Epithelial cell of esophagus (primary cell): ENCODE measurements around the gene GTPBP2.

Experiments used
- DNase-seq: peaks from one replicate; pipeline ENCODE4 v3.0.0; 2010; ENCODE audit warnings: low read depth
- H3K4me3 ChIP-seq: 2 replicates; pipeline ENCODE4 v1.5.1; 2011; ENCODE audit warnings: mild to moderate bottlenecking, low read length, control low read depth
- TF ChIP-seq, protein P1 (sequence below): IDR thresholded peaks from 2 replicates; pipeline ENCODE4 v1.5.1; 2011; ENCODE audit warnings: low read depth, mild to moderate bottlenecking, low read length, control low read depth, inconsistent platforms; ENCODE audit not compliant: insufficient read depth; ENCODE audit errors: missing control alignments

Gene GTPBP2

DNA sequence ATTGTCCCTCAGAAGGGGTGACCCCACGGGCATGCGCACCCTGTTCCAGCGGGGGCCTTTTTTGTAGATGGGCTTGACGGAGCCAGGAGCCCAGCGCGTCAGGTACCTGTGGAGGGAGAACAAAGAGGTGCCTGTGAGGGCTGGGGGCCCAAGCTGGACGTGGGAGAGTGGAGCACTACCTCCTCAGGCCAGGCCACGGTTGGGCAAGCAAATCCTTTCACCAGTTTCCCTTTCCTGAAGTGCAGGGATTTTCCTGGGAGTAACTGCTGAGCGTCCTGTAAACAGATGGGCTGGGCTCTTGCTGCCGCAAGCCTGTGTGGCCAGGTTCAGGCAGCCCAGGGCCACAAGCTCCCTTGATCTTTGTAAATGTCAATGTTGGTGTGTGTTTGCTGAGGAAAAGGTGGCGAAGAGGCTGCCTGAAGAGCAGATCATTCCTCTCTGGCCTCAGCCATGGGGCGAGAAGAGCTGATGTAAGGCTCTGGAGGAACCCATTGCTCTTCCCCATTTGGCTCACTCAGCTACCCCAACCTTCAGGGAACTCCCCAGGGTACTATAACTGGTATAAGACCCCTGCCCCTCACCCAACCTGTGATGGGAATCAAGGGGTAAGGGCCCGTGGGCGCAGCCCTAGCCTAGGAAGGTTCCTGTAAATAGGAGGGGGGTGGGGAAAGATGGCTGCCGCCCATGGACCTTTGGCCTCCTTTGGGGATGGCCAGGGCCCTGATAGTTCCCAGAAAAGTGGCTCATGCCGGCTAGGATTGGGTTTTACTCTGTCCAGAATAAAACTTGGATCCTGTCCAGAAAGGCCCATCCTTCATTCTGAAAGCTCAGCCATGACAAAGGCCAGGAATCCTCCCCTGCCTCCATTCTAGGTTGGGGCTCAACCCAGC is 43.0 kb upstream of the GTPBP2 start:
- TF ChIP-seq, protein P1, sequence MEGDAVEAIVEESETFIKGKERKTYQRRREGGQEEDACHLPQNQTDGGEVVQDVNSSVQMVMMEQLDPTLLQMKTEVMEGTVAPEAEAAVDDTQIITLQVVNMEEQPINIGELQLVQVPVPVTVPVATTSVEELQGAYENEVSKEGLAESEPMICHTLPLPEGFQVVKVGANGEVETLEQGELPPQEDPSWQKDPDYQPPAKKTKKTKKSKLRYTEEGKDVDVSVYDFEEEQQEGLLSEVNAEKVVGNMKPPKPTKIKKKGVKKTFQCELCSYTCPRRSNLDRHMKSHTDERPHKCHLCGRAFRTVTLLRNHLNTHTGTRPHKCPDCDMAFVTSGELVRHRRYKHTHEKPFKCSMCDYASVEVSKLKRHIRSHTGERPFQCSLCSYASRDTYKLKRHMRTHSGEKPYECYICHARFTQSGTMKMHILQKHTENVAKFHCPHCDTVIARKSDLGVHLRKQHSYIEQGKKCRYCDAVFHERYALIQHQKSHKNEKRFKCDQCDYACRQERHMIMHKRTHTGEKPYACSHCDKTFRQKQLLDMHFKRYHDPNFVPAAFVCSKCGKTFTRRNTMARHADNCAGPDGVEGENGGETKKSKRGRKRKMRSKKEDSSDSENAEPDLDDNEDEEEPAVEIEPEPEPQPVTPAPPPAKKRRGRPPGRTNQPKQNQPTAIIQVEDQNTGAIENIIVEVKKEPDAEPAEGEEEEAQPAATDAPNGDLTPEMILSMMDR: no peak
- DNase-seq: no peak
- no peak overlapping the region for H3K4me3 ChIP-seq

DNA sequence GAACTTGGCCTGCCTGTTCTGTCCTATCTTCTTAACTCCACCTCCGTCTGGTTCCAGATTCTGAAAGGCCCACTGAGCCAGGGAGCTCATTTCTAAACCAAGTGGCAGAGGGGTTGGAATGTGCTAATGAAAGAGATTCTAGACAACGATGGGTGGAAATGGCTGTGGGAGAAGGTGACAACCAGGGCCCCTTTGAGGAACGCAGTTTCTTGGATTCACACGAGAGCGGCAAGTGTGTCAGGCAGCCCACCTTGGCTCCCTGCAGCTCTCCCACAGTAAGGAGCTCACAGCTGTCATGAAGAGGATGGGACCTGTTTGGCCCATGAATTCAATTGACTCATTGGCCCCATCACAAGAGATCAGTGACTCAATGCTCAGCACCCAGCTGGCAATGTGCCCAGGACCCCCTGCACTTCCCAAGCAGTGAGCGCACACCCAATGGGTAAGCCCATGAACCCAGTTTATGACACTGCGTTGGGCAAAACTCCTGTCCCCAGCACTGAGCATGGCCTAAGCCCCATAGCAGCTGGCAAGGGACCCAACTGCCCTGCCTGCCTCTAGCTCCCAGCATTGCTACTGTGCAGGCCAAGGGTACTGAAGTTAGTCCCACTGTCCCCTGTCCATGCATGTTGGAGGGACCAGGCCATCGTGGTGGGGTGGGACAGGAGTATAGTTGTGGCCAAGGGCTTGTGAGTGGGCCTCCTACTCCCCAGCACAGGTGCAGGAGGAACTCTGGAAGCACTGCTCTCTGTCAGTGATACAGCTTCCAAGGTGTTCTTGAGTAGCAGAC is 42.1 kb upstream of the GTPBP2 start:
- H3K4me3 ChIP-seq: no peak overlapping the region
- DNase-seq: no peak
- TF ChIP-seq, protein P1: no peak

DNA sequence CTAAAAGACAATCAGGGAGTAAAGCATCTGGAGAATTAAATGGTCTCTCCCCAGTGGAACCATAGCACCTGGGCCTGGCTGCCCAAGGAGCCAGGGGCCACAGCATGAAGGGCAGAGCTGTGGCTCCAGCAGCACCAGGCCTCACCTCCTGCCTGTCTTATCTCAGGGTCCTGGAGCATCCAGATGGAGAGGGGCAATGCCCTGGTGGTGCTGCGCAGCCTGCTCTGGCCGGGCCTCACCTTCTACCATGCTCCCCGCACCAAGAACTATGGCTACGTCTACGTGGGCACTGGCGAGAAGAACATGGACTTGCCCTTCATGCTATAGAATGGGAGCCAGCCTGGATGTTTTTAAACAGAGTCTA is 41.5 kb upstream of the GTPBP2 start:
- TF ChIP-seq, protein P1: no peak
- no peak for DNase-seq
- H3K4me3 ChIP-seq: no peak overlapping the region

DNA sequence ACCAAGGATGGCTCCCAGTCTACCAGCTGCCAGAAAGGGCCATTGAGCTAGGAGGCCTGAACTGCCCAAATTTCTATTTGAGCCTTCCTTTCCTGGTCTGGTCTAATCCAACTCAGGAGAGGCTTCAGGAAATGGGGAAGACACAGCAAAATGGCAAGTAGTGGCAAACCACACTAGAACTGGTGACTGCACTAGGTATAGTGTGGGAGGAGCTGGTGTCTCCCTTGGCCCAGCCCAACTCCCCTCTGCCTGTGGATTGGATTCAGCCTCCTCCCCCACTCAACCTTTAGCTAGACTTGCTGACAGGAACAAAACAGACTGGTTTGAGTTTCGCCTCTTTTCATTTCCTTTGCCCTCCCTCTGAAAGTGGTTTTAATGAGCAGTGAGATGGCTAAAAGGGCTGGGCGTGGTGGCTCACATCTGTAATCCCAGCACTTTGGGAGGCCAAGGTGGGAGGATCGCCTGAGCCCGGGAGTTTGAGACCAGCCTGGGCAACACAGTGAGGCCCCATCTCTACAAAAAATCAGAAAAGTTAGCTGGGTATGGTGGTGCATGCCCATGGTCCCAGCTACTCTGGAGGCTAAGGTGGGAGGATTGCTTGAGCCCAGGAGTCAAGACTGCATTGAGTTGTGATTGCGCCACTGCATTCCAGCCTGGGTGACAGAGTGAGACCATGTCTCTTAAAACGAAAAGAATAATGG is 41.0 kb upstream of the GTPBP2 start:
- TF ChIP-seq, protein P1: no peak
- DNase-seq: peak; percentile 76
- no peak overlapping the region for H3K4me3 ChIP-seq

DNA sequence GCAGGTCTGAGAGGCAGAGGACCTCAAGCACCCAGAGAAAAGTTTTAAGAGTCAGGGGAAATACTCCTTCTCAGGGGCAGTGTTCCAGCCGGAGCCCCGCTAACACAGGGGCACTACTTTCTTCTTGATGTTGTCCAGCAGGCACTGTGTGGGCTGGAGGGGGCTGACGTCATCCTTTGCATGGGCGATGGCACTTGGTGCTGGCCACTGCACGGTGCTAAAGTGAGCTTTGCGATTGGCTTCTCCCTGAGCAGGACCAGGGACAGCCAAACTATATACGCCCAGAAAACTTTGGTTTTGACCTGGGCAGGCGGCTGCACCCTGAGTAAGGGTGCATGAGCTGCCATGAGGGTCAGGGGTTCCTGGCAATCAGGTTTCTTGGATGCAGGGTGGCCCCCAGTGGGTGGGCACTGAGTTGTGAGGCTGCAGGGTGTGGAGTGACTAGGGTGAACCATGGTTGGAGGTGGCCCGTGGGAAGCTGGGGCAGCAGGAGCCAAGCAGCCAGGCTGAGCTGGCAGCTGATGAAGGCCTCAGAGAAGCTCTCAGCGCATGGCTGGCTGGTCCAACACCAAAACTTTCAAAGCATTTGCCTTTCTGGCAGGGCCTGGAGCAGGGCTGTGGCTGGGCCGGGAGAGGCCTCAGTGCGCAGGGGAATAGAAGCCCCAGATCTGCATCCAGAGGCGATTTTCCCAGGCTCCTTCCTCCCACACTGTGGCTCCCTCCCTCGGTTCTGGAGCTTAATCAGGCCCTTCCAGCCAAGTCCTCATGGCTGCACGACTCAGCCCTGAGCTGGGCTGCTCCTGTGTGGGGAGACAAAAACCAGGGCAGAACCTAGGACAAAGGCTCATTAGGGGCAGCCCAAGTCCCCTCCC is 40.2 kb upstream of the GTPBP2 start:
- DNase-seq: peak; percentile 39
- H3K4me3 ChIP-seq: no peak overlapping the region
- TF ChIP-seq, protein P1: no peak
